ENCODE results near the gene PPP1R15B.

PPP1R15B gene

GRCh38 chr1:204366759-204367158 lies 44.9 kb downstream of the PPP1R15B start:
- no peak for DNase-seq (ENCODE audit: low spot score)

- DNase-seq (ENCODE audit: low spot score) = peak; percentile 71
Observed at GRCh38 chr1:204363335-204364114, 48.1 kb downstream of the PPP1R15B start.

- no peak for DNase-seq (ENCODE audit: low spot score)
Observed at GRCh38 chr1:204362984-204363334, 48.7 kb downstream of the PPP1R15B start.

- no peak for DNase-seq (ENCODE audit: low spot score)
Observed at GRCh38 chr1:204361781-204362180, 49.8 kb downstream of the PPP1R15B start.

GRCh38 chr1:204361341-204361771 lies 50.3 kb downstream of the PPP1R15B start:
- no peak for DNase-seq (ENCODE audit: low spot score)

- no peak for DNase-seq (ENCODE audit: low spot score)
Observed at GRCh38 chr1:204360314-204360713, 51.3 kb downstream of the PPP1R15B start.

- DNase-seq (ENCODE audit: low spot score) = no peak
Observed at GRCh38 chr1:204359474-204360255, 52.0 kb downstream of the PPP1R15B start, which contains the start of gene PLEKHA6. Gene PLEKHA6, minus strand, starts transcription at chr1:204359929. Its CDS starts 86,202 bp downstream, at chr1:204273727.

GRCh38 chr1:204359131-204359473 lies 52.5 kb downstream of the PPP1R15B start:
- DNase-seq (ENCODE audit: low spot score) = no peak

GRCh38 chr1:204358605-204359004 lies 53.0 kb downstream of the PPP1R15B start:
- no peak for DNase-seq (ENCODE audit: low spot score)

- DNase-seq (ENCODE audit: low spot score) = no peak
Observed at GRCh38 chr1:204357551-204358490, 53.8 kb downstream of the PPP1R15B start.

GRCh38 chr1:204356997-204357396 lies 54.6 kb downstream of the PPP1R15B start:
- DNase-seq (ENCODE audit: low spot score) = no peak

GRCh38 chr1:204355913-204356312 lies 55.7 kb downstream of the PPP1R15B start:
- DNase-seq (ENCODE audit: low spot score) = no peak

GRCh38 chr1:204354579-204354978 lies 57.0 kb downstream of the PPP1R15B start:
- no peak for DNase-seq (ENCODE audit: low spot score)
